SK-N-SH (cell line): ENCODE measurements around the gene HSPB2. TPM values are rescaled to one million over a fixed set of nuclear protein-coding genes. Genes with fewer than 3 reads are reported as not detected.

ENCODE experiments used
- CTCF ChIA-PET: fragments of 300-600, 350-600 bp; formaldehyde crosslinking; extraction: SDS; loops from one replicate; lab custom pipeline; 2021; lab: Yijun Ruan, JAX
- POLR2A ChIA-PET: fragments of 350-600 bp; sonication (Branson Sonifier 250); formaldehyde crosslinking; extraction: SDS; loops from one replicate; lab custom pipeline; 2020; ENCODE audit warnings: antibody characterized with exemption, inconsistent platforms; lab: Yijun Ruan, JAX
- DNase-seq: peaks from one replicate; pipeline ENCODE4 v3.0.0; 2012
- H2AFZ ChIP-seq: fragments of 200-600 bp; sonication (generic); 2 replicates; pipeline ENCODE4 v1.8.1; 2016; ENCODE audit warnings: antibody characterized with exemption, mild to moderate bottlenecking, low read depth
- H3F3A ChIP-seq: fragments of 200-600 bp; sonication (generic); replicated peaks from 2 replicates; pipeline ENCODE3; 2016; ENCODE audit warnings: antibody characterized with exemption, mild to moderate bottlenecking; ENCODE audit not compliant: insufficient read depth
- H3K27ac ChIP-seq, 2 experiments: fragments of 200-500 bp in 1 of 2; fragments of 200-600 bp in 1 of 2; sonication (Bioruptor generic) in 1 of 2; sonication (generic), shearing (Covaris generic) in 1 of 2; 2 replicates each; pipeline versions ENCODE4 v1.5.1 to v1.6.1; 2014 to 2016; ENCODE audit warnings: low read depth in 2 of 2, inconsistent platforms in 1 of 2, low read length in 1 of 2, mild to moderate bottlenecking in 1 of 2, mixed read lengths in 1 of 2
- H3K27me3 ChIP-seq: fragments of 200-600 bp; sonication (generic), shearing (Covaris generic); 2 replicates; pipeline ENCODE4 v1.6.1; 2016; ENCODE audit warnings: mixed run types; ENCODE audit not compliant: insufficient read depth
- H3K36me3 ChIP-seq, 2 experiments: fragments of 200-500 bp in 1 of 2; fragments of 200-600 bp in 1 of 2; sonication (Bioruptor generic) in 1 of 2; sonication (generic) in 1 of 2; replicated peaks in 1 of 2; 2 replicates each; pipeline versions ENCODE3 to v1.5.1; 2014 to 2016; ENCODE audit warnings: low read length in 1 of 2, mild to moderate bottlenecking in 1 of 2; ENCODE audit not compliant: insufficient read depth in 2 of 2, control insufficient read depth in 1 of 2
- H3K4me1 ChIP-seq, 2 experiments: fragments of 200-500 bp in 1 of 2; fragments of 200-600 bp in 1 of 2; sonication (Bioruptor generic) in 1 of 2; sonication (generic), shearing (Covaris generic) in 1 of 2; 2 replicates each; pipeline versions ENCODE4 v1.5.1 to v1.6.1; 2014 to 2016; ENCODE audit warnings: low read depth in 1 of 2, low read length in 1 of 2, mixed run types in 1 of 2; ENCODE audit not compliant: insufficient read depth in 2 of 2, control insufficient read depth in 1 of 2
- H3K4me2 ChIP-seq: fragments of 200-600 bp; sonication (generic), shearing (Covaris generic); 2 replicates; pipeline ENCODE4 v1.6.1; 2017; ENCODE audit warnings: mixed run types
- H3K4me3 ChIP-seq, 2 experiments: fragments of 200-500 bp in 1 of 2; fragments of 200-600 bp in 1 of 2; sonication (Bioruptor generic) in 1 of 2; sonication (generic), shearing (Covaris generic) in 1 of 2; 2 replicates each; pipeline versions ENCODE4 v1.5.1 to v1.8.1; 2014 to 2016; ENCODE audit warnings: low read depth in 2 of 2, inconsistent platforms in 1 of 2, low read length in 1 of 2, mild to moderate bottlenecking in 1 of 2, mixed read lengths in 1 of 2, moderate library complexity in 1 of 2
- H3K79me2 ChIP-seq: fragments of 200-600 bp; sonication (generic); 2 replicates; pipeline ENCODE4 v1.8.1; 2017; ENCODE audit warnings: mild to moderate bottlenecking; ENCODE audit not compliant: insufficient read depth
- H3K9ac ChIP-seq: fragments of 200-600 bp; sonication (generic); 2 replicates; pipeline ENCODE4 v1.6.1; 2017; ENCODE audit warnings: mixed run types
- H3K9me2 ChIP-seq: fragments of 200-600 bp; sonication (generic); 2 replicates; pipeline ENCODE4 v1.6.1; 2017; ENCODE audit warnings: mixed run types
- H3K9me3 ChIP-seq: fragments of 200-600 bp; sonication (generic); 2 replicates; pipeline ENCODE4 v1.6.1; 2017; ENCODE audit warnings: mixed run types, mild to moderate bottlenecking, moderate library complexity
- H4K20me1 ChIP-seq: fragments of 200-600 bp; sonication (generic); 2 replicates; pipeline ENCODE4 v1.6.1; 2017; ENCODE audit warnings: mild to moderate bottlenecking, mixed run types; ENCODE audit not compliant: insufficient read depth
- ELF1 ChIP-seq: IDR thresholded peaks from 2 replicates; pipeline ENCODE4 v1.4.0; 2012
- FOSL2 ChIP-seq: IDR thresholded peaks from 2 replicates; pipeline ENCODE4 v1.4.0; 2012; ENCODE audit warnings: low read depth, mild to moderate bottlenecking, moderate library complexity, borderline replicate concordance
- FOXJ3 ChIP-seq: sonication (generic); formaldehyde crosslinking; IDR thresholded peaks from 2 replicates; pipeline ENCODE4 v1.5.1; 2020; ENCODE audit warnings: mild to moderate bottlenecking, missing genetic modification reagents
- FOXM1 ChIP-seq: IDR thresholded peaks from 2 replicates; pipeline ENCODE4 v1.4.0; 2012; ENCODE audit warnings: low read depth, mild to moderate bottlenecking
- GABPA ChIP-seq: IDR thresholded peaks from 2 replicates; pipeline ENCODE4 v1.4.0; 2012; ENCODE audit warnings: low read depth, mild to moderate bottlenecking
- GATA2 ChIP-seq: sonication (generic); formaldehyde crosslinking; IDR thresholded peaks from 2 replicates; pipeline ENCODE4 v1.5.0; 2020; ENCODE audit warnings: mild to moderate bottlenecking, missing genetic modification reagents
- MEF2A ChIP-seq: IDR thresholded peaks from 2 replicates; pipeline ENCODE4 v1.4.0; 2012; ENCODE audit warnings: low read depth, borderline replicate concordance
- RAD21 ChIP-seq: IDR thresholded peaks from 2 replicates; pipeline ENCODE4 v1.6.1; 2012; ENCODE audit warnings: mild to moderate bottlenecking, low read length
- SIN3A ChIP-seq: IDR thresholded peaks from 2 replicates; pipeline ENCODE4 v1.6.1; 2012; ENCODE audit warnings: low read depth, mild to moderate bottlenecking, low read length, moderate library complexity, borderline replicate concordance
- SMC3 ChIP-seq: IDR thresholded peaks from 2 replicates; pipeline ENCODE4 v1.6.1; 2012; ENCODE audit warnings: low read depth, low read length, improper control_type of control experiment
- TAF1 ChIP-seq: IDR thresholded peaks from 2 replicates; pipeline ENCODE4 v1.6.1; 2012; ENCODE audit warnings: low read depth, mild to moderate bottlenecking, low read length, moderate library complexity, borderline replicate concordance
- TEAD4 ChIP-seq: IDR thresholded peaks from 2 replicates; pipeline ENCODE4 v1.4.0; 2012; ENCODE audit warnings: mild to moderate bottlenecking, borderline replicate concordance; ENCODE audit not compliant: insufficient read depth
- WGBS: methylation state at CpG from one replicate; pipeline ENCODE4 v1.1.6; 2017; ENCODE audit warnings: low lambda C conversion rate; 5-methylcytosine and 5-hydroxymethylcytosine counted together
- polyA plus RNA-seq, 3 experiments: library from polyadenylated mRNA; depleted of rRNA; stranded (reverse); fragments of >200 nt; gene quantifications; 2 replicates each; pipeline ENCODE4 v1.2.3, GENCODE V29; 2012
- small RNA-seq, 7 experiments: library from RNA; depleted of rRNA; stranded (forward); fragments of <200 nt; gene quantifications; one replicate each; pipeline ENCODE3, GENCODE V24; 2012
- TF ChIP-seq, protein P1 (sequence below): IDR thresholded peaks from 2 replicates; pipeline ENCODE4 v1.6.1; 2012; ENCODE audit warnings: mild to moderate bottlenecking, low read depth, low read length, moderate library complexity
- TF ChIP-seq, protein P2 (sequence below): fragments of 150-350 bp; IDR thresholded peaks from 2 replicates; pipeline ENCODE4 v1.6.1; 2016; ENCODE audit warnings: mild to moderate bottlenecking, low read depth, low read length
- TF ChIP-seq, protein P3 (sequence below): fragments of 200-600 bp; sonication (generic); IDR thresholded peaks from 2 replicates; pipeline ENCODE4 v1.6.1; 2017; ENCODE audit warnings: antibody characterized with exemption, mild to moderate bottlenecking, moderate library complexity
- TF ChIP-seq, protein P4 (sequence below): IDR thresholded peaks from 2 replicates; pipeline ENCODE4 v1.4.0; 2012; ENCODE audit warnings: low read depth, borderline replicate concordance

Gene HSPB2
- polyA plus RNA-seq, 1 of the 3 experiments (the other 2 are of a cell fraction), result not detected

DNA sequence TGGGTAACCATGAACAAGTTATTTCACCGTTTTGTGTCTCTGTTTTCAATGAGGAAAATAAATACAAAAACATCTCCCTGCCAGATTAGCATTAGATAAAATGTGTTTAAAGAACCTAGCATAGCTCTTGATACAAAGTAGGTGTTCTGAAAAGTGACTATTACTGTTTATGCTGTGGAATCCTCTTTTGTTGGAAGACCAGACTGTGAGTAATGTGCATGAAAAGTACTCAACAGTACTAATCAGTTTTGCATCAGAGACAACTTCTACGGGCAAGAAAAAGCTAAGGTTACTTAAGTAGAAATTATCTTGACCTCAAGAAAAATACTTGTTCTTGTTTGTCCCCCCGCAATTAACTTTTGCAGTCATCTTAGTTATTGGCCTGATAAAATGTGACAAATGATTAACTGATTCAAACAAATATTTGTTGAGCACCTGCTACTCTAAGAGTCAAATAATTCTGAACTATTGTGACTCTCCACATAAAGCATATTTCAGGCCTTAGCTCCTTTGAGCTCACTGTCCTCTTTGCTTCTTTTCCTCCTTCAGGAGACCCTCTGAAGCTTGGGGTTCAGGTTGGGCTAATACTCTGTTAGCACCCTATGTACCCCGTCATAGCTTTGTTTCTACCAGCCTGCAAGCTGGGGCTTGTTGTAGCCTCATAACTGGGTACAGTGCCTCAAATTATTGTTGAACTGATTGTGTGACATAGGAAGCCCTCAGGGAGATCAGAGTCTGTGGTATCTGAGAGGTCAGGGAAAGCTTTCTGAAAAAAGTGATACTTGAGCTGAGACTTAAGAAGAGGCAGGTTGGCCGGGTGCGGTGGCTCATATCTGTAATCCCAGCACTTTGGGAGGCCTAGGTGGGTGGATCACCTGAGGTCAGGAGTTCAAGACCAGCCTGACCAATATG lies 49.1 kb downstream of the HSPB2 start:
- H3K36me3 ChIP-seq, result peaks cover 7 to 8% of the 10 kb centered on the region in 2 experiments
- TF ChIP-seq SIN3A (no peak), SMC3 (no peak), RAD21 (no peak), GABPA (no peak), ELF1 (no peak), FOSL2 (no peak), FOXJ3 (CRISPR knock-in tag) (no peak), GATA2 (no peak), TEAD4 (no peak), MEF2A (no peak), TAF1 (no peak), FOXM1 (no peak)
- TF ChIP-seq, protein P1, sequence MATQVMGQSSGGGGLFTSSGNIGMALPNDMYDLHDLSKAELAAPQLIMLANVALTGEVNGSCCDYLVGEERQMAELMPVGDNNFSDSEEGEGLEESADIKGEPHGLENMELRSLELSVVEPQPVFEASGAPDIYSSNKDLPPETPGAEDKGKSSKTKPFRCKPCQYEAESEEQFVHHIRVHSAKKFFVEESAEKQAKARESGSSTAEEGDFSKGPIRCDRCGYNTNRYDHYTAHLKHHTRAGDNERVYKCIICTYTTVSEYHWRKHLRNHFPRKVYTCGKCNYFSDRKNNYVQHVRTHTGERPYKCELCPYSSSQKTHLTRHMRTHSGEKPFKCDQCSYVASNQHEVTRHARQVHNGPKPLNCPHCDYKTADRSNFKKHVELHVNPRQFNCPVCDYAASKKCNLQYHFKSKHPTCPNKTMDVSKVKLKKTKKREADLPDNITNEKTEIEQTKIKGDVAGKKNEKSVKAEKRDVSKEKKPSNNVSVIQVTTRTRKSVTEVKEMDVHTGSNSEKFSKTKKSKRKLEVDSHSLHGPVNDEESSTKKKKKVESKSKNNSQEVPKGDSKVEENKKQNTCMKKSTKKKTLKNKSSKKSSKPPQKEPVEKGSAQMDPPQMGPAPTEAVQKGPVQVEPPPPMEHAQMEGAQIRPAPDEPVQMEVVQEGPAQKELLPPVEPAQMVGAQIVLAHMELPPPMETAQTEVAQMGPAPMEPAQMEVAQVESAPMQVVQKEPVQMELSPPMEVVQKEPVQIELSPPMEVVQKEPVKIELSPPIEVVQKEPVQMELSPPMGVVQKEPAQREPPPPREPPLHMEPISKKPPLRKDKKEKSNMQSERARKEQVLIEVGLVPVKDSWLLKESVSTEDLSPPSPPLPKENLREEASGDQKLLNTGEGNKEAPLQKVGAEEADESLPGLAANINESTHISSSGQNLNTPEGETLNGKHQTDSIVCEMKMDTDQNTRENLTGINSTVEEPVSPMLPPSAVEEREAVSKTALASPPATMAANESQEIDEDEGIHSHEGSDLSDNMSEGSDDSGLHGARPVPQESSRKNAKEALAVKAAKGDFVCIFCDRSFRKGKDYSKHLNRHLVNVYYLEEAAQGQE, result no peak
- TF ChIP-seq, protein P2, sequence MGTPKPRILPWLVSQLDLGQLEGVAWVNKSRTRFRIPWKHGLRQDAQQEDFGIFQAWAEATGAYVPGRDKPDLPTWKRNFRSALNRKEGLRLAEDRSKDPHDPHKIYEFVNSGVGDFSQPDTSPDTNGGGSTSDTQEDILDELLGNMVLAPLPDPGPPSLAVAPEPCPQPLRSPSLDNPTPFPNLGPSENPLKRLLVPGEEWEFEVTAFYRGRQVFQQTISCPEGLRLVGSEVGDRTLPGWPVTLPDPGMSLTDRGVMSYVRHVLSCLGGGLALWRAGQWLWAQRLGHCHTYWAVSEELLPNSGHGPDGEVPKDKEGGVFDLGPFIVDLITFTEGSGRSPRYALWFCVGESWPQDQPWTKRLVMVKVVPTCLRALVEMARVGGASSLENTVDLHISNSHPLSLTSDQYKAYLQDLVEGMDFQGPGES, result no peak
- TF ChIP-seq, protein P3, sequence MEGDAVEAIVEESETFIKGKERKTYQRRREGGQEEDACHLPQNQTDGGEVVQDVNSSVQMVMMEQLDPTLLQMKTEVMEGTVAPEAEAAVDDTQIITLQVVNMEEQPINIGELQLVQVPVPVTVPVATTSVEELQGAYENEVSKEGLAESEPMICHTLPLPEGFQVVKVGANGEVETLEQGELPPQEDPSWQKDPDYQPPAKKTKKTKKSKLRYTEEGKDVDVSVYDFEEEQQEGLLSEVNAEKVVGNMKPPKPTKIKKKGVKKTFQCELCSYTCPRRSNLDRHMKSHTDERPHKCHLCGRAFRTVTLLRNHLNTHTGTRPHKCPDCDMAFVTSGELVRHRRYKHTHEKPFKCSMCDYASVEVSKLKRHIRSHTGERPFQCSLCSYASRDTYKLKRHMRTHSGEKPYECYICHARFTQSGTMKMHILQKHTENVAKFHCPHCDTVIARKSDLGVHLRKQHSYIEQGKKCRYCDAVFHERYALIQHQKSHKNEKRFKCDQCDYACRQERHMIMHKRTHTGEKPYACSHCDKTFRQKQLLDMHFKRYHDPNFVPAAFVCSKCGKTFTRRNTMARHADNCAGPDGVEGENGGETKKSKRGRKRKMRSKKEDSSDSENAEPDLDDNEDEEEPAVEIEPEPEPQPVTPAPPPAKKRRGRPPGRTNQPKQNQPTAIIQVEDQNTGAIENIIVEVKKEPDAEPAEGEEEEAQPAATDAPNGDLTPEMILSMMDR, result no peak
- TF ChIP-seq, protein P4, sequence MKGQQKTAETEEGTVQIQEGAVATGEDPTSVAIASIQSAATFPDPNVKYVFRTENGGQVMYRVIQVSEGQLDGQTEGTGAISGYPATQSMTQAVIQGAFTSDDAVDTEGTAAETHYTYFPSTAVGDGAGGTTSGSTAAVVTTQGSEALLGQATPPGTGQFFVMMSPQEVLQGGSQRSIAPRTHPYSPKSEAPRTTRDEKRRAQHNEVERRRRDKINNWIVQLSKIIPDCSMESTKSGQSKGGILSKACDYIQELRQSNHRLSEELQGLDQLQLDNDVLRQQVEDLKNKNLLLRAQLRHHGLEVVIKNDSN, result no peak
- no peak for DNase-seq
- CTCF ChIA-PET, result interaction anchor here (1.1 to 1.9 kb wide), 2 partner anchors 20 to 23 kb away, joined by 4 to 7 read pairs; no protein-coding TSS in a partner anchor
- H3K27me3 ChIP-seq, result no peaks in the 10 kb centered on the region
- H2AFZ ChIP-seq, result no peak overlapping the region
- no peaks in the 10 kb centered on the region for H3K4me1 ChIP-seq
- H3K9me3 ChIP-seq, result no peaks in the 10 kb centered on the region
- H3K4me3 ChIP-seq, result no peak overlapping the region
- H3F3A ChIP-seq, result no peaks in the 10 kb centered on the region
- WGBS, result 90% methylated on average over 6 of the region's 6 CpGs
- H3K79me2 ChIP-seq, result no peaks in the 10 kb centered on the region
- H4K20me1 ChIP-seq, result no peaks in the 10 kb centered on the region
- no peaks in the 10 kb centered on the region for H3K9me2 ChIP-seq
- no peak overlapping the region for H3K9ac ChIP-seq
- no peak overlapping the region for H3K4me2 ChIP-seq
- H3K27ac ChIP-seq, result no peak overlapping the region
- POLR2A ChIA-PET, result no interaction called here

Small RNA genes within 50 kb of the gene (small RNA-seq; reads per million reads assigned to genes)
- gene C11orf52 (0 reads per million in 7 experiments), gene GNG5P3 (0 reads per million in 7 experiments), gene RNA5SP351 (0 to 2.3 (median 0) reads per million in 7 experiments), gene RPL37AP8 (0 to 0.77 (median 0) reads per million in 7 experiments)

Other genes with a start within 250 kb of the HSPB2 start
- gene PPP2R1B, start 146.3 kb upstream of the HSPB2 start, polyA plus RNA-seq (2012; rRNA removed), result 25.9 and 32.3 TPM in 2 replicates
- 17.9 and 23.4 TPM in 2 replicates for gene ALG9, start 41.2 kb upstream of the HSPB2 start, polyA plus RNA-seq (2012; rRNA removed)
- 2.8 and 3.2 TPM in 2 replicates for gene FDXACB1, start 33.6 kb upstream of the HSPB2 start, polyA plus RNA-seq (2012; rRNA removed)
- 36.7 and 61.2 TPM in 2 replicates for gene CFAP68, start 33.2 kb upstream of the HSPB2 start, polyA plus RNA-seq (2012; rRNA removed)
- gene CRYAB, start 964 bp upstream of the HSPB2 start, polyA plus RNA-seq (2012; rRNA removed), result 0.92 and 1.5 TPM in 2 replicates
- gene C11orf52, start 6.2 kb downstream of the HSPB2 start, polyA plus RNA-seq (2012; rRNA removed), result not detected in 2 replicates
- 5.3 and 6.8 TPM in 2 replicates for gene DIXDC1, start 24.6 kb downstream of the HSPB2 start, polyA plus RNA-seq (2012; rRNA removed)
- gene DLAT, start 112.7 kb downstream of the HSPB2 start, polyA plus RNA-seq (2012; rRNA removed), result 14.4 and 17.8 TPM in 2 replicates
- gene PIH1D2, start 161.3 kb downstream of the HSPB2 start, polyA plus RNA-seq (2012; rRNA removed), result 0.97 and 2.0 TPM in 2 replicates
- 9.2 and 13.1 TPM in 2 replicates for gene NKAPD1, start 161.6 kb downstream of the HSPB2 start, polyA plus RNA-seq (2012; rRNA removed)
- 156 and 188 TPM in 2 replicates for gene TIMM8B, start 174.0 kb downstream of the HSPB2 start, polyA plus RNA-seq (2012; rRNA removed)
- 169 and 192 TPM in 2 replicates for gene SDHD, start 174.1 kb downstream of the HSPB2 start, polyA plus RNA-seq (2012; rRNA removed)